Vein endothelial cell (primary cell): ENCODE results near the gene GPS1. TPM values are rescaled to one million over a fixed set of nuclear protein-coding genes. Genes with fewer than 3 reads are reported as not detected.

ENCODE experiments used
- total RNA-seq: library from RNA; depleted of rRNA; stranded (reverse); fragments of >200 nt; gene quantifications from 2 replicates; pipeline ENCODE4 v1.2.3, GENCODE V29; 2012

The GPS1 gene
- total RNA-seq: 116 and 131 TPM in 2 replicates

GRCh38 chr17:82051776-82052637 lies at the start of gene GPS1, which contains the start of gene RFNG:
Gene GPS1 (plus strand): TSS chr17:82051898. CDS start chr17:82051932, 34 bp downstream.
Gene RFNG (minus strand): TSS chr17:82051811. CDS start chr17:82051766, 45 bp downstream.

GRCh38 chr17:82022310-82022980 lies 29.3 kb upstream of the GPS1 start, which contains the start of gene CENPX:
Gene CENPX (minus strand): TSS chr17:82022878. CDS start chr17:82022861, 17 bp downstream.

DNA sequence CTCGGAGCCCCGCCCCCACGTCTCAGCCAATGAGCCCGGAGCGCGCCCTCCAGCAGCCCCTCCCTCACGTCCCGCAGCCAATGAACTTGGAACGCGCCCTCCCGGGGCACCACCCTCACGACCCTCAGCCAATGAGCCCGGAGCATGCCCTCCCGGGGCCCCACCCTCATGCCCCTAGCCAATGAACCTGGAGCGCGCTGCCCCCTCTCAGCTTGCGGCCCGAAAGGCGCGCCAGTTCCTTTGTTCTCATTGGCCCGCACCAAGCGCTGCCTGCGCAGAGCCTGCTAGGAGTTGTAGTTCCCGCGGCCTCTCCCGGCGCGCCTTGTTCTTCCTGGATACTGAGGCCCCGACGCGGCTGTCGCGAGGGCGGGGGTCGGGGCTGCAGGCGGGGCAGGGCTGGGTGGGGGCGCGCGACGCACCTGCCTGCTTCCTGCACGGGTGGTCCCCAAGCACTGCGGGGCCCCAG lies 28.7 kb upstream of the GPS1 start, which contains the start of gene LRRC45:
Gene LRRC45, plus strand, starts transcription at position 325 of the 466 bp plus-strand sequence. CDS start 339 bp downstream, outside the sequence.

DNA sequence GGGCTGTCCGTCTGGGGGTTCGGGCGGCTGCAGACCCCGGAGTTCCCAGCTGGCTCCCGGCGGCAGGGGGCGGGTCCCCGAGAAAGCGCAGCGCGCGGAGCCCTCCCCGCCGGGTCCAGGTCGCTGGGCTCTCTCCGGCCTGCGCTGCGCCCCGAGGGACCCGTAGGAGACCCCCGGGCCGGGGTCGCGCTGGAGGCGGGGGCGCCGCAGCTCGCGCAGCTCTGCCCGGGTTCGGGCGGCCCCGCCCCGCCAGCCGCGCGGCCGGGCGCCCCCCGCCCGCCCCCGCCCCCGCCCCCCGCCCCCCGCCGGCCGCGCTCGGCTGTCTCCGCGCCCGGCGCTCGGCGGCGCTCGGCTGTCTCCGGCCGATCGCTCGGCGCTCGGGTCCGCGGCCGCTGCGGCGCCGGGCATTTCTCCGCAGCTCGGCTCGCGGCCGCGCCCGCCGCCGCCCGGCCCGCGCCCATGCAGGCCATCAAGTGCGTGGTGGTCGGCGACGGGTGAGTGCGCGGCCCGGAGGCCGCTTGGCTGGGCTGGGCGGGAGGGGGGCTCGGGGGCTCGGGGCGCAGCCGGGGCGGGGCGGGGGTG lies 20.3 kb upstream of the GPS1 start, which contains the start of gene RAC3:
Gene RAC3, plus strand, starts transcription at position 376 of the 582 bp plus-strand sequence. Its CDS starts 84 bp downstream, at position 460.

GRCh38 chr17:82037092-82037888 lies 14.4 kb upstream of the GPS1 start, which contains the start of gene DCXR:
Gene DCXR (minus strand): TSS chr17:82037697. CDS start chr17:82037682, 15 bp downstream.

DNA sequence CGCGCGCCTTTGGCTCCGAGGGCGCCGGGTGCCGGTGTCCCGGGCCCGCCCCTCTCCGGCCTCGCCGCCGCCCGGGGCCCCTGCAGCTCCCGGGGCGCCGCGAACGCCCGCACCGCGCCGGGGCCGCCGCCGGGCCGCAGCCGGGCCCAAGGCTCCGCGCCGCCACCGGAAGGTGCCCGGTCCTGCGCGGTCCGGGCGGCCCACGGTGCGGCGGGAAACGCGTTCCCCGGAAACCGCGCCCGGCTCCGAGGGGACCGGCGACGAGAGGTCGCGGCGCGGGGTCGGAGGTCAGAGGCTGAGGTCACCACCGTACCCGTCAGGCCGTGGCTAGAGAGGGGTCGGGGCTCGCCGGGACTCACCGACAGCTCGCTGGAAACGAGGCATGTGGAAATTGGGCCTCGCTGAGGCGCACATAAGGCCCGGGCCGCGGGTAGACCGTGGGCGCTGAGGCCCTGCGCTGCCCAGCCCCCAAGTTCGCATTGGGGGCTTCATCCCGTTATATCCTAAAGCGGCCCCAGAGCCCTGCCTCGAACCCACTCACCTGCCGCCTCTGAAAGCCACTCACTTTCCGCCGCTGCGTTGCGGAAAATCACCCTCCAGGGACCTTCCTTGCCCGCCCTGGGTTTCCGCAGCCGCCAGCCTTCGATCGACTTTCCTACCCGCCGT lies 14.1 kb downstream of the GPS1 start, which contains the start of gene DUS1L:
Gene DUS1L, minus strand, starts transcription at position 167 of the 666 bp plus-strand sequence. CDS start 745 bp downstream, outside the sequence.

GRCh38 chr17:82098169-82098938 lies 46.7 kb downstream of the GPS1 start, which contains the start of gene FASN:
Gene FASN (minus strand): TSS chr17:82098236. CDS start chr17:82096445, 1,791 bp downstream.

Other genes with a start within 250 kb of the GPS1 start
- gene GCGR, start 247.7 kb upstream of the GPS1 start, total RNA-seq: not detected in 2 replicates
- 91.2 and 156 TPM in 2 replicates for gene MCRIP1, start 218.6 kb upstream of the GPS1 start, total RNA-seq
- gene PPP1R27, start 216.8 kb upstream of the GPS1 start, total RNA-seq: not detected in 2 replicates
- gene P4HB, start 191.4 kb upstream of the GPS1 start, total RNA-seq: 991 and 1,042 TPM in 2 replicates
- gene ARHGDIA, start 180.6 kb upstream of the GPS1 start, total RNA-seq: 215 and 257 TPM in 2 replicates
- 155 and 174 TPM in 2 replicates for gene ALYREF, start 160.3 kb upstream of the GPS1 start, total RNA-seq
- gene ANAPC11, start 160.2 kb upstream of the GPS1 start, total RNA-seq: 106 and 139 TPM in 2 replicates
- 0.65 TPM in 1 of 2 replicates, not detected in the other for gene NPB, start 149.7 kb upstream of the GPS1 start, total RNA-seq
- gene PCYT2, start 140.5 kb upstream of the GPS1 start, total RNA-seq: 26.5 and 45.9 TPM in 2 replicates
- 16.0 and 18.0 TPM in 2 replicates for gene SIRT7, start 133.7 kb upstream of the GPS1 start, total RNA-seq
- 21.9 and 24.7 TPM in 2 replicates for gene MAFG, start 124.2 kb upstream of the GPS1 start, total RNA-seq
- 90.8 and 128 TPM in 2 replicates for gene PYCR1, start 114.6 kb upstream of the GPS1 start, total RNA-seq
- gene MYADML2, start 104.7 kb upstream of the GPS1 start, total RNA-seq: not detected in 2 replicates
- under 0.01 and 0.76 TPM in 2 replicates for gene NOTUM, start 90.7 kb upstream of the GPS1 start, total RNA-seq
- 21.7 and 31.4 TPM in 2 replicates for gene ASPSCR1, start 74.3 kb upstream of the GPS1 start, total RNA-seq
- gene CENPX, start 29.0 kb upstream of the GPS1 start, total RNA-seq: 33.0 and 45.1 TPM in 2 replicates
- 13.9 and 17.3 TPM in 2 replicates for gene LRRC45, start 28.6 kb upstream of the GPS1 start, total RNA-seq
- gene RAC3, start 20.2 kb upstream of the GPS1 start, total RNA-seq: 17.0 and 36.3 TPM in 2 replicates
- gene DCXR, start 14.2 kb upstream of the GPS1 start, total RNA-seq: 40.1 and 43.4 TPM in 2 replicates
- gene RFNG, start 87 bp upstream of the GPS1 start, total RNA-seq: 22.4 and 45.7 TPM in 2 replicates
- gene DUS1L, start 13.9 kb downstream of the GPS1 start, total RNA-seq: 63.3 and 68.3 TPM in 2 replicates
- 92.1 and 158 TPM in 2 replicates for gene FASN, start 46.3 kb downstream of the GPS1 start, total RNA-seq
- gene CCDC57, start 160.9 kb downstream of the GPS1 start, total RNA-seq: 12.1 and 14.3 TPM in 2 replicates
- 121 and 194 TPM in 2 replicates for gene SLC16A3, start 177.1 kb downstream of the GPS1 start, total RNA-seq
- 81.9 and 85.3 TPM in 2 replicates for gene CSNK1D, start 221.8 kb downstream of the GPS1 start, total RNA-seq